ENCODE results near the gene SERINC2.

GRCh38 chr1:31417148-31417547 is 4.1 kb downstream of the SERINC2 start:
- TF ChIP-seq GLIS3 (CRISPR knock-in tag; IDR thresholded peaks at IDR 0.05) (no peak), ZNF565 (CRISPR knock-in tag; conservative IDR thresholded peaks at IDR 0.05; ENCODE audit: low read depth) (no peak), CREB5 (CRISPR knock-in tag; IDR thresholded peaks at IDR 0.05; ENCODE audit: low read depth) (no peak), PPARA (CRISPR knock-in tag; IDR thresholded peaks at IDR 0.05; ENCODE audit: borderline replicate concordance) (no peak), OSR1 (CRISPR knock-in tag; IDR thresholded peaks at IDR 0.05) (no peak), ZNF70 (CRISPR knock-in tag; IDR thresholded peaks at IDR 0.05) (no peak), TCF4 (CRISPR knock-in tag; IDR thresholded peaks at IDR 0.05; ENCODE audit: borderline replicate concordance) (no peak), POU6F1 (CRISPR knock-in tag; IDR thresholded peaks at IDR 0.05; ENCODE audit: borderline replicate concordance, low read depth) (no peak)
